ENCODE results near the gene LCA5L.
"Not testable (repeated sequence)": the region's sequence is repeated elsewhere in the genome, so short reads cannot be mapped to it uniquely, and the experiment has no call there.

LCA5L gene

GRCh38 chr21:39381009-39381408, 64.6 kb downstream of the LCA5L start:
- peak overlapping the region; percentile 81 for H3K4me3 ChIP-seq (ENCODE audit: low read depth, low read length)
- no peak for TF ChIP-seq CTCF (IDR thresholded peaks at IDR 0.05; ENCODE audit: borderline replicate concordance, insufficient read depth, low read depth, low read length)

GRCh38 chr21:39379986-39380891, 65.3 kb downstream of the LCA5L start:
- peak overlapping the region; percentile 81 for H3K4me3 ChIP-seq (ENCODE audit: low read depth, low read length)
- TF ChIP-seq CTCF (IDR thresholded peaks at IDR 0.05; ENCODE audit: borderline replicate concordance, insufficient read depth, low read depth, low read length), result no peak

- no peak for TF ChIP-seq CTCF (IDR thresholded peaks at IDR 0.05; ENCODE audit: borderline replicate concordance, insufficient read depth, low read depth, low read length)
- no peak overlapping the region for H3K4me3 ChIP-seq (ENCODE audit: low read depth, low read length)
These were observed 68.0 kb downstream of the LCA5L start for GRCh38 chr21:39377444-39378050.

GRCh38 chr21:39375446-39375845, 70.1 kb downstream of the LCA5L start:
- no peak for TF ChIP-seq CTCF (IDR thresholded peaks at IDR 0.05; ENCODE audit: borderline replicate concordance, insufficient read depth, low read depth, low read length)

GRCh38 chr21:39374046-39374445, 71.5 kb downstream of the LCA5L start:
- no peak for TF ChIP-seq CTCF (IDR thresholded peaks at IDR 0.05; ENCODE audit: borderline replicate concordance, insufficient read depth, low read depth, low read length)
- H3K4me3 ChIP-seq (ENCODE audit: low read depth, low read length), result no peak overlapping the region

More at GRCh38 chr21:39375446-39375845, 70.1 kb downstream of the LCA5L start:
- no peak overlapping the region for H3K4me3 ChIP-seq (ENCODE audit: low read depth, low read length)

GRCh38 chr21:39373634-39374033, 71.9 kb downstream of the LCA5L start:
- H3K4me3 ChIP-seq (ENCODE audit: low read depth, low read length), result no peak overlapping the region
- TF ChIP-seq CTCF (IDR thresholded peaks at IDR 0.05; ENCODE audit: borderline replicate concordance, insufficient read depth, low read depth, low read length), result peak; percentile 37; the same call in 1 of the 2 replicates

GRCh38 chr21:39369896-39370288, 75.7 kb downstream of the LCA5L start:
- not testable (repeated sequence) for H3K4me3 ChIP-seq (ENCODE audit: low read depth, low read length)
